Left renal pelvis (tissue), 4 donors: Measurements from ENCODE around the gene PYGM. TPM values are rescaled to one million over a fixed set of nuclear protein-coding genes. Genes with fewer than 3 reads are reported as not detected.
"Not testable (repeated sequence)": the region's sequence is repeated elsewhere in the genome, so short reads cannot be mapped to it uniquely, and the experiment has no call there.

Experiments
- DNase-seq, 4 donors: peaks; one replicate each; pipeline ENCODE4 v3.0.0-alpha.2; 2013; ENCODE audit warnings: low read depth in 4 of 4, low spot score in 3 of 4
- polyA plus RNA-seq, 4 donors: library from polyadenylated mRNA; unstranded; fragments of 120-200 nt; gene quantifications; one replicate each; pipeline ENCODE4 v1.2.1, GENCODE V29; 2013; ENCODE audit not compliant: insufficient read length in 4 of 4

Gene PYGM
- polyA plus RNA-seq, 4 donors, result 1.3 to 11.9 (median 2.4) TPM

DNA sequence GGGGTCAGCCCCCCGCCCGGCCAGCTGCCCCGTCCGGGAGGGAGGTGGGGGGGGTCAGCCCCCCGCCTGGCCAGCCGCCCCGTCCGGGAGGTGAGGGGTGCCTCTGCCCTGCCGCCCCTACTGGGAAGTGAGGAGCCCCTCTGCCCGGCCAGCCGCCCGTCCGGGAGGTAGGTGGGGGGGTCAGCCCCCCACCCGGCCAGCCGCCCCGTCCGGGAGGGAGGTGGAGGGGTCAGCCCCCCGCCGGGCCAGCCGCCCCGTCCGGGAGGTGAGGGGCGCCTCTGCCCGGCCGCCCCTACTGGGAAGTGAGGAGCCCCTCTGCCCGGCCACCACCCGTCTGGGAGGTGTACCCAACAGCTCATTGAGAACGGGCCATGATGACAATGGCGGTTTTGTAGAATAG, 57.8 kb downstream of the PYGM start:
- not testable (repeated sequence) for DNase-seq

DNA sequence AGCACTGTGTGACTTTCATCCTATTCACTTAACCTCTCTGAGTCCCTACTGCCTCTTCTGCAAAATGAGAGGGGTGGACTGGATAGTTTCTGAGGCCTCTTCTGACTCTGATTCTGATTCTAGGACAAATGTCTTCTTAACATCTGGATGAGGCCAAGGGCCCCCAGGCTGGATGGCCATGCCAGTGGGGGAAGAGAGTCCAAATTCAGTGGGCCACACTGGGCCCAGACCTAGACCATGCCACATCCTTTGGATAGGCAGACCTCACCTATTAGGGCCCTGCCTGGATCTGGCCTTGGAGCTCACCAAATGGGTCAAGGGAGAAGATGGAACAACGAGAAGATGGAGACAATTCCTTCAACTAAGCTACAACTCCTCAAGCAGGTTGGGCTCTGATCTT, 61.3 kb downstream of the PYGM start:
- DNase-seq, result no peak

DNA sequence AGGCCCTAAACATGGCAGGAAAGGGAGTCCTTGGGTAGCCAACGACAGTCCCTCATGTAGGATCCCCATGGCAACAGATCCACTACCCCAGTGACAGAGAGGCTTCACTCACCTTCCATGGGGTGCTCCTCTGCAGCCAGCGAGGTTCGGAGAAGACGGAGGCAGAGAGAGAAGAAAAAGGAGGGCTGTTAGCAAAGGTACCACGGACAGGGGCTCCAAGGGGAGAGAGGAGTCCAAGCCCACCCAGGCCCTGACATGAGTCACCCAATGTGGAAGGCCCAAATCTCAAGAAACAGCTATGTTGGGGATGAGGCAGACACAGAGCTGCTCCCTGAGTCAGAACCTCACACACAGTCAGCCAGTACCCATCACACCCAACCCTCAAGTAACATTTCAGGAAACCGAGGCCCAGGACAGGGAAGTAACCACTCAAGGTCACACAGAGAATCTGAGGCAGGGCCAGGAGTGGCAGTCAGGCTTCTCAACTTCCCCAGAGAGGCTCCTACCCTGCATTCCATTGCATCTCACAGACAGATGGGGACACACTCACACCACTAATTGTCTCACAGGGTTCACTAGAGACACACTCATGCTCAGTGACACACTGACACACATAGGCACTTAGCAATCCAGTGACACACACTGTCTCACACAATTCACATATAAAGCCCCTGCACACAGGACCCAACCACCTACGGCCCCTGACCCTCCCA, 62.0 kb downstream of the PYGM start:
- DNase-seq, result no peak

Other genes with a start within 250 kb of the PYGM start
- 10 to 100 TPM in 3 of 4 donors, under 1 TPM in 1; 0.98 to 33.0 (median 21.4) TPM for gene SLC22A11, start 204.0 kb downstream of the PYGM start, polyA plus RNA-seq
- 1 to 10 TPM in 3 of 4 donors, under 1 TPM in 1; 0.08 to 5.3 (median 3.2) TPM for gene SLC22A12, start 168.8 kb downstream of the PYGM start, polyA plus RNA-seq
- gene NRXN2, start 36.8 kb downstream of the PYGM start, polyA plus RNA-seq, result 10 to 100 TPM; 15.1 to 55.2 (median 18.8) TPM
- 1 to 10 TPM; 4.1 to 7.7 (median 6.3) TPM for gene RASGRP2, start 15.8 kb downstream of the PYGM start, polyA plus RNA-seq
- gene SF1, start 18.6 kb upstream of the PYGM start, polyA plus RNA-seq, result 100 to 1,000 TPM; 299 to 439 (median 376) TPM
- gene MAP4K2, start 43.2 kb upstream of the PYGM start, polyA plus RNA-seq, result 10 to 100 TPM; 12.9 to 27.7 (median 18.1) TPM
- 10 to 100 TPM; 31.4 to 50.8 (median 36.5) TPM for gene MEN1, start 50.6 kb upstream of the PYGM start, polyA plus RNA-seq
- 1 to 10 TPM in 3 of 4 donors, under 1 TPM in 1; 0.97 to 10.0 (median 4.9) TPM for gene CDC42BPG, start 84.7 kb upstream of the PYGM start, polyA plus RNA-seq
- gene EHD1, start 118.6 kb upstream of the PYGM start, polyA plus RNA-seq, result 10 to 100 TPM; 48.7 to 68.8 (median 58.5) TPM
- 10 to 100 TPM; 12.9 to 26.0 (median 15.6) TPM for gene ATG2A, start 157.2 kb upstream of the PYGM start, polyA plus RNA-seq
- 10 to 100 TPM; 13.2 to 20.8 (median 17.4) TPM for gene PPP2R5B, start 164.7 kb upstream of the PYGM start, polyA plus RNA-seq
- gene GPHA2, start 175.9 kb upstream of the PYGM start, polyA plus RNA-seq, result 1 to 10 TPM; 1.6 to 3.5 (median 2.4) TPM
- gene MAJIN, start 212.1 kb upstream of the PYGM start, polyA plus RNA-seq, result 1 to 10 TPM in 1 of 4 donors, under 1 TPM in 2, not detected in 1; 0.53 to 1.3 (median 0.92) TPM
- gene BATF2, start 237.0 kb upstream of the PYGM start, polyA plus RNA-seq, result 1 to 10 TPM; 2.3 to 2.9 (median 2.6) TPM